A673 (cell line): ENCODE measurements around the gene FRAS1. TPM values are rescaled to one million over a fixed set of nuclear protein-coding genes. Genes with fewer than 3 reads are reported as not detected.

Experiments
- BruUV-seq: library from RNA; stranded (reverse); fragments of 400-500 nt; replicated peaks from 2 replicates; lab custom pipeline; 2021; lab: Mats Ljungman, UMichigan
- CTCF ChIA-PET: fragments of 300-600 bp; sonication (Branson Sonifier 250); formaldehyde crosslinking; loops from one replicate; lab custom pipeline; 2022; ENCODE audit warnings: antibody characterized with exemption; lab: Charles Lee
- POLR2A ChIA-PET: fragments of 300-600 bp; sonication (Branson Sonifier 250); formaldehyde crosslinking; loops from one replicate; lab custom pipeline; 2022; ENCODE audit warnings: antibody characterized with exemption; ENCODE audit not compliant: low non-redundant PET; lab: Charles Lee
- DNase-seq: peaks from one replicate; pipeline ENCODE4 v3.0.0-alpha.2; 2015; ENCODE audit warnings: low spot score
- H3K27ac ChIP-seq: fragments of 200-600 bp; sonication (generic); 2 replicates; pipeline ENCODE4 v1.5.1; 2016; ENCODE audit warnings: mixed run types, low read depth, mild to moderate bottlenecking, mixed read lengths, antibody characterized with exemption, low read length; ENCODE audit not compliant: poor library complexity, severe bottlenecking
- H3K27me3 ChIP-seq: fragments of 200-600 bp; sonication (generic); replicated peaks from 2 replicates; pipeline ENCODE4 v1.6.1; 2017; ENCODE audit warnings: mixed run types, low read depth, mild to moderate bottlenecking, mixed read lengths, antibody characterized with exemption, low read length; ENCODE audit not compliant: insufficient read depth, poor library complexity
- H3K36me3 ChIP-seq: fragments of 200-600 bp; sonication (generic); 2 replicates; pipeline ENCODE4 v1.6.1; 2016; ENCODE audit warnings: mixed run types, mild to moderate bottlenecking, mixed read lengths, antibody characterized with exemption, low read length; ENCODE audit not compliant: insufficient read depth, poor library complexity, severe bottlenecking
- H3K4me1 ChIP-seq: fragments of 200-600 bp; sonication (generic); 2 replicates; pipeline ENCODE4 v1.6.1; 2017; ENCODE audit warnings: mixed run types, mild to moderate bottlenecking, mixed read lengths, antibody characterized with exemption, low read length; ENCODE audit not compliant: insufficient read depth, poor library complexity, severe bottlenecking
- H3K4me3 ChIP-seq: fragments of 200-600 bp; sonication (generic); 2 replicates; pipeline ENCODE4 v1.5.1; 2016; ENCODE audit warnings: low read depth, mixed run types, mild to moderate bottlenecking, mixed read lengths, low read length; ENCODE audit not compliant: poor library complexity, severe bottlenecking
- H3K9me3 ChIP-seq: fragments of 200-600 bp; sonication (generic); 2 replicates; pipeline ENCODE4 v1.6.1; 2016; ENCODE audit warnings: mixed run types, low read depth, mild to moderate bottlenecking, mixed read lengths, antibody characterized with exemption, low read length; ENCODE audit not compliant: poor library complexity, severe bottlenecking
- EZH2 ChIP-seq: fragments of 200-600 bp; sonication (generic); IDR thresholded peaks from 2 replicates; pipeline ENCODE4 v1.6.1; 2017; ENCODE audit warnings: borderline replicate concordance, low read depth, mild to moderate bottlenecking, mixed read lengths, antibody characterized with exemption, low read length; ENCODE audit not compliant: poor library complexity, severe bottlenecking
- intact Hi-C: fragments of 100-400 bp; cut with micrococcal nuclease; formaldehyde crosslinking; loops from one replicate; pipeline ENCODE4 v1.10.0; 2022; ENCODE audit not compliant: unreplicated experiment
- total RNA-seq: library from RNA; stranded (reverse); gene quantifications from 2 replicates; pipeline ENCODE4 v1.2.3, GENCODE V29; 2021
- TF ChIP-seq, protein P1 (sequence below): fragments of 300-800, 200-600 bp; sonication (generic); conservative IDR thresholded peaks from 2 replicates; pipeline ENCODE4 v1.5.1; 2017; ENCODE audit warnings: low read depth, mild to moderate bottlenecking, antibody characterized with exemption, low read length, moderate library complexity, mixed read lengths

FRAS1 gene
- total RNA-seq, 1 experiment from 2014 or later: 0.06 TPM

DNA sequence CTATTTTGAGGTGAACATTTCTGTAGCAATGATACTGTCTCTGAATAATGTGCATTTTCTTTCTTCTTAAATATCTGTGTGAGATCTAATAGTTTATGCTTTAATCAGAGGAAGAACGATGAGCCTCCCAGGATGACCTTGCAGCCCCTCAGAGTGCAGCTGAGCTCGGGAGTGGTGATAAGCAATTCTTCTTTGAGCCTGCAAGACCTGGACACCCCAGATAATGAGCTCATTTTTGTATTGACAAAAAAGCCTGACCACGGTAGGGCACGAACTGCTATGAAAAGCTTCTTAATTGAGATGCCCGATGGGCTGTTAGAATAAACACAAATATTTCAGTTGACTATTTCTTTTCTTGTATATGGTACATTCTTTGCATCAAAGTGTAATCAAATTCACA, 389.5 kb downstream of the FRAS1 start:
- BruUV-seq: no TSS peak
- no peaks in the 10 kb centered on the region for H3K4me1 ChIP-seq
- intact Hi-C loops: no loop called here
- ChIA-PET POLR2A (no interaction called here), CTCF (no interaction called here)
- H3K9me3 ChIP-seq: no peaks in the 10 kb centered on the region
- no peaks in the 10 kb centered on the region for H3K36me3 ChIP-seq
- no peak for DNase-seq
- H3K27ac ChIP-seq: no peak overlapping the region
- no peaks in the 10 kb centered on the region for H3K27me3 ChIP-seq
- no peak for TF ChIP-seq EZH2
- TF ChIP-seq, protein P1, sequence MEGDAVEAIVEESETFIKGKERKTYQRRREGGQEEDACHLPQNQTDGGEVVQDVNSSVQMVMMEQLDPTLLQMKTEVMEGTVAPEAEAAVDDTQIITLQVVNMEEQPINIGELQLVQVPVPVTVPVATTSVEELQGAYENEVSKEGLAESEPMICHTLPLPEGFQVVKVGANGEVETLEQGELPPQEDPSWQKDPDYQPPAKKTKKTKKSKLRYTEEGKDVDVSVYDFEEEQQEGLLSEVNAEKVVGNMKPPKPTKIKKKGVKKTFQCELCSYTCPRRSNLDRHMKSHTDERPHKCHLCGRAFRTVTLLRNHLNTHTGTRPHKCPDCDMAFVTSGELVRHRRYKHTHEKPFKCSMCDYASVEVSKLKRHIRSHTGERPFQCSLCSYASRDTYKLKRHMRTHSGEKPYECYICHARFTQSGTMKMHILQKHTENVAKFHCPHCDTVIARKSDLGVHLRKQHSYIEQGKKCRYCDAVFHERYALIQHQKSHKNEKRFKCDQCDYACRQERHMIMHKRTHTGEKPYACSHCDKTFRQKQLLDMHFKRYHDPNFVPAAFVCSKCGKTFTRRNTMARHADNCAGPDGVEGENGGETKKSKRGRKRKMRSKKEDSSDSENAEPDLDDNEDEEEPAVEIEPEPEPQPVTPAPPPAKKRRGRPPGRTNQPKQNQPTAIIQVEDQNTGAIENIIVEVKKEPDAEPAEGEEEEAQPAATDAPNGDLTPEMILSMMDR: no peak
- H3K4me3 ChIP-seq: no peak overlapping the region

DNA sequence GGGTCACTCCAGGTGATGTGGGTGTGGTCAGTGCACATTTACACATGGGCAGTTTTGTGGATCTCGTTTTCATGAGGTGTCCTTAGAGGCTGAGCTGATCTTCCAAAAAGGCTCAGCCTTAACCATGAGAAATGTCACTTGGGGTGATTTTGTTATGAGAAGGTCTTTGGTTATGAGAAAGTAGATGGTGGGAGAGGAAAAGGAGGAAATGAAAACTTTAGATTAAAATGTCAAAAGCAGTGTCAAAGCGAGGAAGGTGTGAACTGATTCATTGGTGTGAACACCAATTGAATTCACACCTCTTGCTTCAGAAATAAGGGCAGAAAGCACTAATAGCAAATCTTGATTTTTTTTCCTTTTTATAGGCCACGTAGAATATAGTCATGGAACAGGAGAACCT, 394.3 kb downstream of the FRAS1 start:
- Histone ChIP-seq H3K36me3 (no peaks in the 10 kb centered on the region), H3K9me3 (no peaks in the 10 kb centered on the region), H3K27ac (no peak overlapping the region), H3K4me1 (no peaks in the 10 kb centered on the region), H3K4me3 (no peak overlapping the region), H3K27me3 (no peaks in the 10 kb centered on the region)
- intact Hi-C loops: no loop called here
- POLR2A ChIA-PET: no interaction called here
- CTCF ChIA-PET: no interaction called here
- DNase-seq: no peak
- TF ChIP-seq EZH2: no peak
- TF ChIP-seq, protein P1: no peak
- BruUV-seq: no TSS peak

DNA sequence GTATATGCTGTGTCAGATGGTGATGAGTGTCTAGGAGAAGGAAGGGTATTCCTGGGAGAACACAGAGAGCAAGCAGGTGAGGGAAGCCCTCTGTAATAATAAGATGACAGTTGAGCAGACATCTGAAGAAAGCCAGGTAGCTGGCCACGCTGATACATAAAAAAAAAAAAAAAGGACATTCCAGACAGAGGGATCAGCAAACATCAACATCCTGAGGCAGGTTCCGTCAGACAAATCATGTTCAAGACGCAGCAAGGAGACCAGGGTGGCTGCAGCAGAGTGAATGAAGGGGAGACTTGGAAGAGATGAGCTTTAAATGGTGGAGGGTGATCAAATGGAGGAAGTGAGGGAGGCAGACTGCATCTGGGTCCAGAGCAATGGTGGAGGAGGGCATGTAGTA, 396.9 kb downstream of the FRAS1 start:
- no peaks in the 10 kb centered on the region for H3K4me1 ChIP-seq
- intact Hi-C loops: no loop called here
- POLR2A ChIA-PET: no interaction called here
- H3K27ac ChIP-seq: no peak overlapping the region
- no peak overlapping the region for H3K4me3 ChIP-seq
- H3K27me3 ChIP-seq: no peaks in the 10 kb centered on the region
- no peaks in the 10 kb centered on the region for H3K9me3 ChIP-seq
- H3K36me3 ChIP-seq: no peaks in the 10 kb centered on the region
- TF ChIP-seq, protein P1: no peak
- no peak for TF ChIP-seq EZH2
- CTCF ChIA-PET: no interaction called here
- no peak for DNase-seq
- no TSS peak for BruUV-seq
